Thyroid gland (tissue), 4 donors: ENCODE measurements around the gene SLC3A2. TPM values are rescaled to one million over a fixed set of nuclear protein-coding genes. Genes with fewer than 3 reads are reported as not detected.

ENCODE experiments used
- DNase-seq, 2 donors: peaks; one replicate each; pipeline ENCODE4 v3.0.0-alpha.2; 2019
- H3K27ac ChIP-seq, 3 donors: fragments of 200-600 bp; sonication (generic); 1 replicate in 2 of 3; 2 replicates in 1 of 3; pipeline ENCODE4 v1.5.1; 2016 to 2019; ENCODE audit warnings: mild to moderate bottlenecking in 1 of 3, moderate library complexity in 1 of 3
- H3K27me3 ChIP-seq: fragments of 200-600 bp; sonication (generic); one replicate; pipeline ENCODE4 v1.5.1; 2019
- H3K36me3 ChIP-seq, 2 donors: fragments of 200-600 bp; sonication (generic); one replicate each; pipeline ENCODE4 v1.5.1; 2016 to 2019
- H3K4me1 ChIP-seq, 2 donors: fragments of 200-600 bp; sonication (generic); one replicate each; pipeline ENCODE4 v1.5.1; 2017 to 2019
- H3K4me3 ChIP-seq, 3 donors: fragments of 200-600 bp; sonication (generic); replicated peaks in 1 of 3; 1 replicate in 2 of 3; 2 replicates in 1 of 3; pipeline ENCODE4 v1.5.1; 2016; ENCODE audit warnings: mild to moderate bottlenecking in 1 of 3
- H3K9me3 ChIP-seq: fragments of 200-600 bp; sonication (generic); one replicate; pipeline ENCODE4 v1.5.1; 2017
- POLR2A ChIP-seq, 2 donors: fragments of 450-650 bp; IDR thresholded peaks; one replicate each; pipeline ENCODE4 v1.6.1; 2017; ENCODE audit warnings: antibody characterized with exemption in 2 of 2, mild to moderate bottlenecking in 2 of 2, moderate library complexity in 1 of 2
- WGBS, 2 donors: methylation state at CpG; one replicate each; pipeline ENCODE4 v1.1.5; 2017; 5-methylcytosine and 5-hydroxymethylcytosine counted together
- intact Hi-C: fragments of 100-400 bp; cut with DNase I; formaldehyde crosslinking; loops from one replicate; pipeline ENCODE4 v1.15.1; 2023
- total RNA-seq, 4 donors: library from RNA; depleted of rRNA; stranded (reverse); fragments of >200 nt; gene quantifications; one replicate each; pipeline ENCODE4 v1.2.3, GENCODE V29; 2016
- TF ChIP-seq, protein P1 (sequence below), 6 experiments: fragments of 200-600 bp in 3 of 6; fragments of 450-650 bp in 3 of 6; sonication (generic) in 3 of 6; IDR thresholded peaks; one replicate each; pipeline ENCODE4 v1.5.1; 2016 to 2019; ENCODE audit warnings: antibody characterized with exemption in 6 of 6, mild to moderate bottlenecking in 2 of 6, inconsistent platforms in 1 of 6, moderate library complexity in 1 of 6

The SLC3A2 gene
- total RNA-seq, 4 donors from 2014 or later, result 145 to 295 (median 159) TPM

DNA sequence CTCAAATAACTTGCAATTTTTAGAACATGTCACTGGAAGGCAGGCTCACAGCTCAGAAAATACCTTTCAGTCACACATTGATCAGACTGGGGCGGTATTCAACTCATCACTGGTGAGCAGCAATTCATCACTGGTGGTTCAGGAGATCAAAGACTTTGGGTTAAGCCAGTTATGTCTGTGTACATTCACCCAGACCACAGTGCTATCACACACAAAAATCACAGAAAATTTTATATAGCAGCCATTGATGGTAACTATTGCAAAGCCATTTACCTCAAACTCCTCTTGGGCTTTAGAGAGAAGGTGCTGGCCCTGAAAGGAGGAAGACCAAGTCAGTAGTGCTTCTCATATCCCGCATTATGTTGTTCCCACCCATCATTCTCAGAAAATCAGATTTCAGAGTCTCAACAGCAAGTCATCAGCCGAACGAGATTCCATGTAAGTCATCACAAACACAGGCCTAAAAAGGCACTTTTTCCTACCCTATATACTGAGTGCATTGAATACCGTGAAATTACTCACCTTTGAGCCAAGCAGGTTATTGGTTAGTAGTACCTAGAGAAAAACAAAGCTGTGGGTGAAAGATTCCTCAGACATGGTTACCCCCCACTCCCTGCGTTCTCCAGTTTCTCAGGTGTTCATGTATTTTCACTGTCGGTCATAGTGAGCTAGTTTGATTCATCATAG, 27.3 kb upstream of the SLC3A2 start:
- WGBS, 2 donors, result 68 to 75% methylated on average over 7 of the region's 7 CpGs

DNA sequence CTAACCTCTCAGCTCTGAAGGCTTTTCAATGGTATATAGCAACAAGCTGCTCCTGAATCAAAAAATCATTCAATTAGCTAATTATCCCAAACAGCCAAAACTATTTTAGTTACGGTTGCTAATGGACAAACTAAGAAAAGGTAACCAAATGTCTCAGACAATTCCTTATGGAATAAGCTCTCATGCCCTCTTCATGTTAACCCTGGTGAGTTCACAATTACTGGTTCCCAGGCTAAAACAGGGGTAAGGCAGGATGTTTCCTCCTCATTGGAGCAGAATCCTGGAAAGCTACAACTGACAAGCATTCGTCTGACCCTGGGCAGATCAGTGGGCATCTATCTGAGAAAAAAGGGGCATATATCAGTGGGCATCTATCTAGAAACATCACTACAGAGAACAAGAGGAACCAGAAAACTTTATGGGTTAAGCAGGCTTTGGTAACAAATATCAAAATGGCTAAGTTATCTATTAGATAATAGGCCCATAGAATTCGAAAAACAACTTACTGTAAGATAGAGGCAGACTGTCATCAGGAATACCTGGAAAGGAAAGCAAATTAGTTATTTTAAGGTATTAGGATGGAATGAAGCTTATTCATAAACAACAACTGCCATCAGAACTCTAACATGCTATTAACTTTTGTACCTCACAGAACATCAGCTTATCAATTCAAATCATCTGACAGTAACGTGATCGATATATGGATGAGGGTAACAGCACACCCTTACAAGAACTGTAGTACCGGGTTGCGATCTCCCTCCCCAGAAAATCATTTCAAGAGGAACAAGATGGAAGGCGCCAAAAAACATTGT, 26.5 kb upstream of the SLC3A2 start:
- Histone ChIP-seq H3K27ac (peak overlapping the region in 1 of 3 donors; percentile 66), H3K9me3 (no peaks in the 10 kb centered on the region), H3K4me3 (peak overlapping the region in 2 of 3 donors; percentile 66 to 90), H3K36me3 (peaks cover 25 to 26% of the 10 kb centered on the region in 2 donors), H3K27me3 (no peaks in the 10 kb centered on the region), H3K4me1 (peaks cover 11 to 20% of the 10 kb centered on the region in 2 donors)
- TF ChIP-seq POLR2A (IDR thresholded peaks at IDR 0.05), result no peak
- TF ChIP-seq, protein P1, sequence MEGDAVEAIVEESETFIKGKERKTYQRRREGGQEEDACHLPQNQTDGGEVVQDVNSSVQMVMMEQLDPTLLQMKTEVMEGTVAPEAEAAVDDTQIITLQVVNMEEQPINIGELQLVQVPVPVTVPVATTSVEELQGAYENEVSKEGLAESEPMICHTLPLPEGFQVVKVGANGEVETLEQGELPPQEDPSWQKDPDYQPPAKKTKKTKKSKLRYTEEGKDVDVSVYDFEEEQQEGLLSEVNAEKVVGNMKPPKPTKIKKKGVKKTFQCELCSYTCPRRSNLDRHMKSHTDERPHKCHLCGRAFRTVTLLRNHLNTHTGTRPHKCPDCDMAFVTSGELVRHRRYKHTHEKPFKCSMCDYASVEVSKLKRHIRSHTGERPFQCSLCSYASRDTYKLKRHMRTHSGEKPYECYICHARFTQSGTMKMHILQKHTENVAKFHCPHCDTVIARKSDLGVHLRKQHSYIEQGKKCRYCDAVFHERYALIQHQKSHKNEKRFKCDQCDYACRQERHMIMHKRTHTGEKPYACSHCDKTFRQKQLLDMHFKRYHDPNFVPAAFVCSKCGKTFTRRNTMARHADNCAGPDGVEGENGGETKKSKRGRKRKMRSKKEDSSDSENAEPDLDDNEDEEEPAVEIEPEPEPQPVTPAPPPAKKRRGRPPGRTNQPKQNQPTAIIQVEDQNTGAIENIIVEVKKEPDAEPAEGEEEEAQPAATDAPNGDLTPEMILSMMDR (IDR thresholded peaks at IDR 0.05), result no peak
- intact Hi-C loops, result no loop called here
- WGBS, 2 donors, result 21 to 25% methylated on average over 8 of the region's 8 CpGs
- no peak for DNase-seq

More for the DNA sequence above, 27.3 kb upstream of the SLC3A2 start:
- Histone ChIP-seq H3K27me3 (no peaks in the 10 kb centered on the region), H3K36me3 (peaks cover 25 to 26% of the 10 kb centered on the region in 2 donors), H3K4me3 (no peak overlapping the region), H3K9me3 (no peaks in the 10 kb centered on the region), H3K4me1 (peaks cover 11 to 20% of the 10 kb centered on the region in 2 donors), H3K27ac (no peak overlapping the region)
- TF ChIP-seq, protein P1 (IDR thresholded peaks at IDR 0.05), result no peak
- DNase-seq, result no peak
- intact Hi-C loops, result no loop called here

DNA sequence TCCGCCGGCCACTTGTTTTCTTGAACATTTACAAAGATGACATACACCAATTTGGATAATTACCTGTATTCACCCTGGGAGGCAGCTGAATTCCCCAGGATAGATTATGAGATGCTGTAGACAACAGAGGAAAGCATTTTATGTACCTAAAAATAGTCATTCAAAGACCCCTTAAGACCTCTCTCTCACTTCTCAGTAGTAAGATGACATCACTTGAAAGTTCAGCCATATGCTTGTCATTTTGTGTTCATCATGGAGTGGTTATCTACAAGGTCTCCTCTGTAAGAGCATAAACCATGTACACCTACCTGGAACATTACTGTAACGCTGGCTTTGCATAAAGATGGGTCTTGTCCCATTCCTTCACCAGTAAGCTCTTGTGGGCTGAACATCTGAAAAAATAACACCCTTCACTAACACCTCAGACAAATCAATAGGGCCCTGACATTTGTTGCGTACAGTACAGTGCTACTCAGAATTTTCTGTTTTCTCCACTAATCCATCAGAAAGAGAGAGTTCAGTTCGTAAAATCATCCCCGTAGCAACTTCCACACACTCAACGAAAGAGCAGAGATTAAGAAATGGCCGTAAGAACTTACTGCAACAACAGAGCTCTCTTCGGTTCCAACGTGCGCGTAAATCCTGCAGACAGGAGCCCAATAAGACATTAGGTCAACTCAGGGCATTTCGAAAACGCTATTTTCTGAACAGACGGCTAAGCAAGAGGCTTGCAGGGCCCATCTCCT, 25.7 kb upstream of the SLC3A2 start:
- Histone ChIP-seq H3K4me3 (peak overlapping the region; percentile 66 to 90 (median 76)), H3K27me3 (no peaks in the 10 kb centered on the region), H3K27ac (peak overlapping the region; percentile 38 to 66 (median 48)), H3K4me1 (peaks cover 11 to 20% of the 10 kb centered on the region in 2 donors), H3K36me3 (peaks cover 25 to 26% of the 10 kb centered on the region in 2 donors), H3K9me3 (no peaks in the 10 kb centered on the region)
- DNase-seq, result no peak
- WGBS, 2 donors, result 7% methylated on average over 15 of the region's 15 CpGs
- no peak for TF ChIP-seq POLR2A (IDR thresholded peaks at IDR 0.05)
- TF ChIP-seq, protein P1 (IDR thresholded peaks at IDR 0.05), result no peak
- intact Hi-C loops, result no loop called here

DNA sequence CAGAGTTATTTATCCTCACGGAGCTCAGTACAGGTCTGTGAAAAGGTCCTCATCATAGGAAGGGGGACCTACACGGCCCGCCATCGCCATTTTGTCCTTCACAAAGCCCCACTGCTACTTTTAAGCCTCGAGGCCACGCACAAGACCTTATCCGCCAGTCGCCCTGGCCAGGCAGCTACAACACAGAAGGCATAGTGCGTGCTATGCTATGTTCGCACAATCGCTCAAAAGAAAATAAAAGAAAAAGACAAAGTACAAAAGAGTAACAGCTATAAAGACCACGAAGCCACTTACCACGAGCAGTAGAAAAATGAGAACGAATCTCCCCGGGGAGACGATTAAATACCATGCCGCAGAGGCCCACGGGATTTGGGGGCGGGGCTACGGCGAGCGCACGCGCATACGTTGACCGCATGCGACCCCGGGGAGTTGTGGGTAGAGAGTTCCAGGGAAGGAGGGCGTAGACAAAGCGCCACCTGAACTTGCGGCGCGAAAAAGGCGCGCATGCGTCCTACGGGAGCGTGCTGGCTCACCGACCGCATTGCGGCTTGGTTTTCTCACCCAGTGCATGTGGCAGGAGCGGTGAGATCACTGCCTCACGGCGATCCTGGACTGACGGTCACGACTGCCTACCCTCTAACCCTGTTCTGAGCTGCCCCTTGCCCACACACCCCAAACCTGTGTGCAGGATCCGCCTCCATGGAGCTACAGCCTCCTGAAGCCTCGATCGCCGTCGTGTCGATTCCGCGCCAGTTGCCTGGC, 24.9 kb upstream of the SLC3A2 start:
- WGBS, 2 donors, result 0 to 1% methylated on average over 39 to 44 of the region's 54 CpGs
- Histone ChIP-seq H3K27me3 (no peaks in the 10 kb centered on the region), H3K4me3 (peak overlapping the region; percentile 66 to 90 (median 76)), H3K4me1 (peaks cover 11 to 20% of the 10 kb centered on the region in 2 donors), H3K9me3 (no peaks in the 10 kb centered on the region), H3K27ac (peak overlapping the region; percentile 38 to 66 (median 48)), H3K36me3 (peaks cover 25 to 26% of the 10 kb centered on the region in 2 donors)
- intact Hi-C loops, result no loop called here
- peak; percentile 95 to 97 for DNase-seq
- peak in 1 of 2 donors; percentile 93 for TF ChIP-seq POLR2A (IDR thresholded peaks at IDR 0.05)
- TF ChIP-seq, protein P1 (IDR thresholded peaks at IDR 0.05), result peak in 1 of 6 experiments; percentile 12
